ENCODE measurements around the gene PKD1L1.

PKD1L1 gene

DNA sequence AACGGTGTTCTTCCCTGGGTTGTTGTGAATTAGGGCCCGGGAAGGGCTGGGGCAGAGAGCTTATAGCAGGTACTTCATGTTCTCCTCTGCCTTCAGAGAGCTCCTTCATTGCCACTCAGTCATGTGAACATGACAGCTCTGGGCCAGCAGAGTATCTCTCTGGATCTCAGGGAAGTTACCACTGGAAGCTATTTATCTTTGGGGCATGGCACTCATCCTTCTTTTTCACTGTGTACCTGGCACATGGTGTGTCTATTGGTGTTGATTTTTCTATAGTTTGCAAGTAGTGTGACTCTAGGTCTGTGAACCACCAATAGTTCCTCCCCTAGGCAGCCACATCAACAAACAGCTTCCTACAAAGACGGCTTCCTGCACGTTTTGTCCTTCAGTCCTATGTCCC is 156.6 kb downstream of the PKD1L1 start (continued):
- TF ChIP-seq PRDM1 (tag by site-specific recombination; IDR thresholded peaks at IDR 0.05) (no peak), ZNF138 (tag by site-specific recombination; IDR thresholded peaks at IDR 0.05; ENCODE audit: borderline replicate concordance) (no peak), ZBTB1 (tag by site-specific recombination; IDR thresholded peaks at IDR 0.05) (no peak)
- TF ChIP-seq, protein P1, sequence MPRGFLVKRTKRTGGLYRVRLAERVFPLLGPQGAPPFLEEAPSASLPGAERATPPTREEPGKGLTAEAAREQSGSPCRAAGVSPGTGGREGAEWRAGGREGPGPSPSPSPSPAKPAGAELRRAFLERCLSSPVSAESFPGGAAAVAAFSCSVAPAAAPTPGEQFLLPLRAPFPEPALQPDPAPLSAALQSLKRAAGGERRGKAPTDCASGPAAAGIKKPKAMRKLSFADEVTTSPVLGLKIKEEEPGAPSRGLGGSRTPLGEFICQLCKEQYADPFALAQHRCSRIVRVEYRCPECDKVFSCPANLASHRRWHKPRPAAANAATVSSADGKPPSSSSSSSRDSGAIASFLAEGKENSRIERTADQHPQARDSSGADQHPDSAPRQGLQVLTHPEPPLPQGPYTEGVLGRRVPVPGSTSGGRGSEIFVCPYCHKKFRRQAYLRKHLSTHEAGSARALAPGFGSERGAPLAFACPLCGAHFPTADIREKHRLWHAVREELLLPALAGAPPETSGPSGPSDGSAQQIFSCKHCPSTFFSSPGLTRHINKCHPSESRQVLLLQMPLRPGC (tag by site-specific recombination; IDR thresholded peaks at IDR 0.05), result no peak

DNA sequence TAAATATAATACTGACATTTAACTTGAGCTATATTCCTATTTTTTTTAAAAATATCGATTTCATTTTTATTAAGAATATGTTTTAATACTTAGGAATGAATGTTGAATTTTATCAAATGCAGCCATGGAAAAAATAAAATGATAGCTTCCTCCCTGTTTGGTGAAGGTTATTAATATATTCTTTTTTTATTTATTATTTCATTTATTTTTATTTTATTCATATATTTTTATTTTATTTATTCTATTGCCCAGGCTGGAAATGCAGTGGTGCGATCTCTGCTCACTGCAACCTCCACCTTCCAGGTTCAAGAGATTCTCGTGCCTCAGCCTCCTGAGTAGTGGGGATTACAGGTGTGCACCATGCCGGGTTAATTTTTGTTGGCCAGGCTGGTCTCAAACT is 160.2 kb downstream of the PKD1L1 start:
- POLR2A ChIA-PET, result no interaction called here
- no peak overlapping the region for H3K27ac ChIP-seq (ENCODE audit: extremely low read depth, low read depth, low read length)

More for the DNA sequence above, 160.2 kb downstream of the PKD1L1 start:
- TF ChIP-seq ZEB2 (tag by site-specific recombination; IDR thresholded peaks at IDR 0.05) (no peak), ZNF138 (tag by site-specific recombination; IDR thresholded peaks at IDR 0.05; ENCODE audit: borderline replicate concordance) (no peak), GLIS2 (tag by site-specific recombination; IDR thresholded peaks at IDR 0.05) (no peak), ZNF223 (tag by site-specific recombination; IDR thresholded peaks at IDR 0.05) (no peak), SP2 (tag by site-specific recombination; IDR thresholded peaks at IDR 0.05) (no peak), ZNF658 (tag by site-specific recombination; IDR thresholded peaks at IDR 0.05) (no peak), ZNF114 (tag by site-specific recombination; IDR thresholded peaks at IDR 0.05) (no peak), KLF10 (tag by site-specific recombination; IDR thresholded peaks at IDR 0.05) (no peak), ZNF140 (tag by site-specific recombination; IDR thresholded peaks at IDR 0.05) (no peak), ZNF174 (tag by site-specific recombination; IDR thresholded peaks at IDR 0.05) (no peak)
- TF ChIP-seq, protein P2, sequence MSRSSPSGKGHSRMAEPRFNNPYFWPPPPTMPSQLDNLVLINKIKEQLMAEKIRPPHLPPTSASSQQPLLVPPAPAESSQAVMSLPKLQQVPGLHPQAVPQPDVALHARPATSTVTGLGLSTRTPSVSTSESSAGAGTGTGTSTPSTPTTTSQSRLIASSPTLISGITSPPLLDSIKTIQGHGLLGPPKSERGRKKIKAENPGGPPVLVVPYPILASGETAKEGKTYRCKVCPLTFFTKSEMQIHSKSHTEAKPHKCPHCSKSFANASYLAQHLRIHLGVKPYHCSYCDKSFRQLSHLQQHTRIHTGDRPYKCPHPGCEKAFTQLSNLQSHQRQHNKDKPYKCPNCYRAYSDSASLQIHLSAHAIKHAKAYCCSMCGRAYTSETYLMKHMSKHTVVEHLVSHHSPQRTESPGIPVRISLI (tag by site-specific recombination; IDR thresholded peaks at IDR 0.05), result no peak
- TF ChIP-seq, protein P3, sequence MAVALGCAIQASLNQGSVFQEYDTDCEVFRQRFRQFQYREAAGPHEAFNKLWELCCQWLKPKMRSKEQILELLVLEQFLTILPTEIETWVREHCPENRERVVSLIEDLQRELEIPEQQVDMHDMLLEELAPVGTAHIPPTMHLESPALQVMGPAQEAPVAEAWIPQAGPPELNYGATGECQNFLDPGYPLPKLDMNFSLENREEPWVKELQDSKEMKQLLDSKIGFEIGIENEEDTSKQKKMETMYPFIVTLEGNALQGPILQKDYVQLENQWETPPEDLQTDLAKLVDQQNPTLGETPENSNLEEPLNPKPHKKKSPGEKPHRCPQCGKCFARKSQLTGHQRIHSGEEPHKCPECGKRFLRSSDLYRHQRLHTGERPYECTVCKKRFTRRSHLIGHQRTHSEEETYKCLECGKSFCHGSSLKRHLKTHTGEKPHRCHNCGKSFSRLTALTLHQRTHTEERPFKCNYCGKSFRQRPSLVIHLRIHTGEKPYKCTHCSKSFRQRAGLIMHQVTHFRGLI (tag by site-specific recombination; IDR thresholded peaks at IDR 0.05), result no peak
- TF ChIP-seq, protein P4, sequence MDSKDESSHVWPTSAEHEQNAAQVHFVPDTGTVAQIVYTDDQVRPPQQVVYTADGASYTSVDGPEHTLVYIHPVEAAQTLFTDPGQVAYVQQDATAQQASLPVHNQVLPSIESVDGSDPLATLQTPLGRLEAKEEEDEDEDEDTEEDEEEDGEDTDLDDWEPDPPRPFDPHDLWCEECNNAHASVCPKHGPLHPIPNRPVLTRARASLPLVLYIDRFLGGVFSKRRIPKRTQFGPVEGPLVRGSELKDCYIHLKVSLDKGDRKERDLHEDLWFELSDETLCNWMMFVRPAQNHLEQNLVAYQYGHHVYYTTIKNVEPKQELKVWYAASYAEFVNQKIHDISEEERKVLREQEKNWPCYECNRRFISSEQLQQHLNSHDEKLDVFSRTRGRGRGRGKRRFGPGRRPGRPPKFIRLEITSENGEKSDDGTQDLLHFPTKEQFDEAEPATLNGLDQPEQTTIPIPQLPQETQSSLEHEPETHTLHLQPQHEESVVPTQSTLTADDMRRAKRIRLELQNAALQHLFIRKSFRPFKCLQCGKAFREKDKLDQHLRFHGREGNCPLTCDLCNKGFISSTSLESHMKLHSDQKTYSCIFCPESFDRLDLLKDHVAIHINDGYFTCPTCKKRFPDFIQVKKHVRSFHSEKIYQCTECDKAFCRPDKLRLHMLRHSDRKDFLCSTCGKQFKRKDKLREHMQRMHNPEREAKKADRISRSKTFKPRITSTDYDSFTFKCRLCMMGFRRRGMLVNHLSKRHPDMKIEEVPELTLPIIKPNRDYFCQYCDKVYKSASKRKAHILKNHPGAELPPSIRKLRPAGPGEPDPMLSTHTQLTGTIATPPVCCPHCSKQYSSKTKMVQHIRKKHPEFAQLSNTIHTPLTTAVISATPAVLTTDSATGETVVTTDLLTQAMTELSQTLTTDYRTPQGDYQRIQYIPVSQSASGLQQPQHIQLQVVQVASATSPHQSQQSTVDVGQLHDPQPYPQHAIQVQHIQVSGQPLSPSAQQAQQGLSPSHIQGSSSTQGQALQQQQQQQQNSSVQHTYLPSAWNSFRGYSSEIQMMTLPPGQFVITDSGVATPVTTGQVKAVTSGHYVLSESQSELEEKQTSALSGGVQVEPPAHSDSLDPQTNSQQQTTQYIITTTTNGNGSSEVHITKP (tag by site-specific recombination; IDR thresholded peaks at IDR 0.05), result no peak
- TF ChIP-seq, protein P5, sequence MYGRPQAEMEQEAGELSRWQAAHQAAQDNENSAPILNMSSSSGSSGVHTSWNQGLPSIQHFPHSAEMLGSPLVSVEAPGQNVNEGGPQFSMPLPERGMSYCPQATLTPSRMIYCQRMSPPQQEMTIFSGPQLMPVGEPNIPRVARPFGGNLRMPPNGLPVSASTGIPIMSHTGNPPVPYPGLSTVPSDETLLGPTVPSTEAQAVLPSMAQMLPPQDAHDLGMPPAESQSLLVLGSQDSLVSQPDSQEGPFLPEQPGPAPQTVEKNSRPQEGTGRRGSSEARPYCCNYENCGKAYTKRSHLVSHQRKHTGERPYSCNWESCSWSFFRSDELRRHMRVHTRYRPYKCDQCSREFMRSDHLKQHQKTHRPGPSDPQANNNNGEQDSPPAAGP (tag by site-specific recombination; IDR thresholded peaks at IDR 0.05), result no peak
- TF ChIP-seq, protein P6, sequence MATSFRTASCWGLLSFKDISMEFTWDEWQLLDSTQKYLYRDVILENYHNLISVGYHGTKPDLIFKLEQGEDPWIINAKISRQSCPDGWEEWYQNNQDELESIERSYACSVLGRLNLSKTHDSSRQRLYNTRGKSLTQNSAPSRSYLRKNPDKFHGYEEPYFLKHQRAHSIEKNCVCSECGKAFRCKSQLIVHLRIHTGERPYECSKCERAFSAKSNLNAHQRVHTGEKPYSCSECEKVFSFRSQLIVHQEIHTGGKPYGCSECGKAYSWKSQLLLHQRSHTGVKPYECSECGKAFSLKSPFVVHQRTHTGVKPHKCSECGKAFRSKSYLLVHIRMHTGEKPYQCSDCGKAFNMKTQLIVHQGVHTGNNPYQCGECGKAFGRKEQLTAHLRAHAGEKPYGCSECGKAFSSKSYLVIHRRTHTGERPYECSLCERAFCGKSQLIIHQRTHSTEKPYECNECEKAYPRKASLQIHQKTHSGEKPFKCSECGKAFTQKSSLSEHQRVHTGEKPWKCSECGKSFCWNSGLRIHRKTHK (tag by site-specific recombination; IDR thresholded peaks at IDR 0.05), result no peak
- peaks cover 14% of the 10 kb centered on the region for H3K4me1 ChIP-seq (ENCODE audit: control insufficient read depth, insufficient read depth, low read length)
- CTCF ChIA-PET, result interaction anchor here (0.9 kb wide), 1 partner anchor 522 kb away, joined by 3 read pairs; no protein-coding TSS in a partner anchor
- no peaks in the 10 kb centered on the region for H3K9me3 ChIP-seq (ENCODE audit: control insufficient read depth, insufficient read depth, low read depth, low read length)
- H3K4me3 ChIP-seq (ENCODE audit: low read depth, low read length), result no peak overlapping the region
- H3K36me3 ChIP-seq (ENCODE audit: control insufficient read depth in 2 of 2, insufficient read depth in 1 of 2, low read length in 2 of 2), result no peaks in the 10 kb centered on the region

All from HEK293 (cell line).